AG08396 (cell line): ENCODE measurements around the gene CYB5RL.
"Not testable (repeated sequence)": the region's sequence is repeated elsewhere in the genome, so short reads cannot be mapped to it uniquely, and the experiment has no call there.

Experiments
- DNase-seq: peaks from one replicate; pipeline ENCODE4 v3.0.0; 2012; ENCODE audit warnings: low spot score, mixed read lengths

Gene CYB5RL

GRCh38 chr1:54225986-54226559 lies 26.2 kb upstream of the CYB5RL start:
- no peak for DNase-seq

DNA sequence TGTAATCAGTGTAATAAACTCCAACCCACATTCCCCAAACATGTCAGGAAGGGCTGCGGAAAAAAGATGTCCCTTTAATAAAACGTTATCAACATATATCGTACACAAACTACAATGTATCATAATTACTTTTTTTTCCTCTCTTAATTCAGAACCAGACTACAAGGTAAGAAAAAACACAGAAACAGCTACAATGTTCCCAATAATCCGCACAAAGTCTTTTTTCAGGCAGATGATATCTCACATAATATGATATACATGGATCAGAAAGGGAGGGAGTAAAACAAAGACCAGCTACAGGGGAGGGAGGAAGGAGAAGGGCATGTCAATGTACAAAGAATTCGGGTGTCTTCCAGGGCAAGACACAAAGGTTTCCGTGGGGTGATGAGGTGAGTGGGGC lies 25.5 kb upstream of the CYB5RL start:
- DNase-seq = no peak

DNA sequence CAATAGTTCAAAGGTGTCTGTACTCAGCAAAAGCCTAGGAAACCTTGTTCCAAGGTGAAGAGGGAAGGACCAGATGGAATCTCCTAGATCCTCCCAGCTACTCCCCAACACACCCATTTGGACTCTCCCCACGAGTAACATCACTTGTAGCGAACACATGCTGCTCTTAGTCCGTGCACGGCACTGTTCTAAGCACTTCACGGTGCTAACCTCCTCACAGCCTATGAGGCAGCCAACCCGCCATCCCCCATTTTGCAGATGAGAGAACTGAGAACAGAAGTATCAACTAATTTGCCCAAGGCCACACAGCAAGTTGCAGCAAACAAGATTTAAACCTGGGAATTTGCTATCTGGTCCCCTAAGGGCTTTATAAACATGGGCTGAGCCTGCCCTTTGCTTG lies 24.4 kb upstream of the CYB5RL start:
- no peak for DNase-seq

DNA sequence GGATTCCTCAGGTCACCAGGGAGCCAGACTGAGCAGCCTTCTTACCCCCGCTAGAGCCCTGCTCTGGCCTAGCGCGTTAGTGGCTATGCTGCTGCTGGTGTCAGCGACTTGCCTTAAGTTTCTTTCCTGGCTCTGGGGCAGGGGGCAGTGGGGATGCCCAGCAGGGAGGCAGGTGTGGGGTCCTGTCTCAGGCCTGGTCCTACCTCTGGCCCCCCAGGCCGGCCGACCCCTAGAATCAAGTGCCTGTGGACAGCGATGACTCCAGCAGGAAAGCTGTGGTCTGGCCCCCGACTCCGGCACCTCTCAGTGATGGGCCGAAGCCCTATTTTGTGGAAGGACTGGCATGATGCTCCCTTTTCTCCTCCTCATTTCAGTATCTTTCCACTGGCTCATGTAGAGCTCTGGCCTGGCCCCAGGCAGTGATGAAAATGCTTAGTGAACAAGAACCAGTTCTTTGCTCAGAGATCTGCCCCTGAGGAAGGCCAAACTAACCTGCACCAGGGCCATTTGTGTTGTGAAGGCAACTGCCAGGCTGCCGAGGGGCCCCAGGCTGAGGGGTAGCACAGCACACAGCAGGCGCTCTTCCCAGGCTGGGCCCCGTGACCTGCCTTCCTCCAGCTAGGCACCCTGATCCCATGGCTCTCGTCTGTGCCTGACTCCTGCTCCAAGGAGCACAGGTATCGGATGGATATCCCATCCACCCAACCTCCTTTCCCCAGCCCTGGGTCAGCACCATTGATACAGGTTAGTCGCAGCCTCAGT lies 23.8 kb upstream of the CYB5RL start:
- no peak for DNase-seq

DNA sequence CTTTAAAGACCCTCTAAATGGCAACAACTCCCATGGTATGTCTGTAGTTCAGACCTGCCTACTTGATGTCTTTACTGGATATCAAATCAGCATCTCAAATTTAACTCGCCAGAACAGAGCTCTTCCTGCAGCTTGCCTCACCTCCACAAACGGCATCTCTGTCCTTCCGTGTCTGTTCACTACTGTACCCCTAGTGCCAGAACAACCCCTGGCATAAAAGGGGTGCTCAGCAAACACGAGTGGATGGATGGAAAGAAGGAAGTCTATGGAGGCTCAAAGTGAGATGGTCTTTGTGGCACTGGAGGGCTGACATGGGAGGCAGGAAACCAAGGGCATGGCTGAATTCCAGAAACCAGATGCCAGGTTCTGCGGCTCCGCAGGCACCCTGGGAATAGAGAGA lies 22.9 kb upstream of the CYB5RL start:
- no peak for DNase-seq

GRCh38 chr1:54221867-54222484 lies 22.1 kb upstream of the CYB5RL start:
- DNase-seq = no peak

GRCh38 chr1:54221113-54221834 lies 21.4 kb upstream of the CYB5RL start:
- no peak for DNase-seq

DNA sequence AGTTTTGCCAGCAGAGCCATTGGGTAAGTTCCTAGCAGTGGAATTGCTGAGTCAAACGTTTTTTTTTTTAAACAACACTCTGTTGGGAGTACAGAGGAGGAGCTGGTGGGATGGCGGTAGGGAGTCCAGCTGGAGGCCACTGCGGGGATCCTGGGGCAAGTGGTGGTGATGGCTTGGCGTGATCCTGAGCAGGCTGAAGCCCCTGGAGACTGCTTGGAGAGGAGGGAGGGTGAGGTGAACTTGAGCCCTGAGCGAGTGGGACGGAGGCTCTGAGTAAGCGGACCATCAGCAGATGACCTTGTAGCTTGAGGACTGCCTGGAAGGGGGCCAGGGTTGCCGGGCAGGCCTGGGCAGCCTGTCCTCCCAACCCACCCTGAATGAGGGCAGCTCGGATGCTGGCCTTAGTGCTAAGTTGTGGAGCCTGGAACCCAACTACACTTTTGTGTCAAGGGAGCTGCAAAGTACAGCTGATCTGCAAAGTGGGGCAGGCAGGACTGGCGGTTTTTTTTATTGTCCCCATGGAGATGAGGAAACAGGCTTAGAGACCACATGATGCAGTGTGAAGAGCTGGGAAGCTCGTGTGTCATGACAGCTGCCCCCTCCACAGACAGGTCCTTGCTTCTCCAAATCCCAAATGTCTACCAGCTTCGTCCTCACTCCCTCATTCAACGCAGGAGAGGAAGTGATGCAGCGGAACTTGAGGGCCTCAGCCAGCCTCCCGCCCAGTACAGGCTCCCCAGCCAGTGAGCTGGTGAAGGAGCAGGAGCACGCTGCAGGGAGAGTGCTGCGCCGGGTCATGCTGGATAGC lies 20.4 kb upstream of the CYB5RL start:
- DNase-seq = peak; percentile 46

- no peak for DNase-seq
These were observed 19.8 kb upstream of the CYB5RL start for GRCh38 chr1:54219688-54220003.

GRCh38 chr1:54218883-54219687 lies 19.3 kb upstream of the CYB5RL start:
- no peak for DNase-seq

DNA sequence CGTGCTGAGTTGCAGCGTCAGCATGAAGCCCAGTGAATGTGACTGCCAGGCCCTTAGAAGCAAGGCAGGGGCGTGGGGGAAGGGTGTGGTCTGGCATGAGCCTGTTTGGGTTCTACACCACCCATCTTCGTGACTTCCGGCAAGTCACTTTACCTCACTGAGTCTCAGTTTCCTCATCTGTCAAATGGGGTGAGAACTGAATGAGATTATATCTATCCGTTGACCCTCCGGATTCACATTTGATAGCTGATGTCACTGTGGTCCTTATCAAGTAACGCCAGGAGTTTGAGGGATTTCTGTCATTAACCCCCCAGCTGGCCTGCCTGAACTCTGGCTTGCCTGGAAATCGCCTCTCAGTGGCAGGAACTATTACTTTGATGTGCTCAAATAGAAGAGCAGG lies 15.7 kb upstream of the CYB5RL start:
- DNase-seq = no peak

DNA sequence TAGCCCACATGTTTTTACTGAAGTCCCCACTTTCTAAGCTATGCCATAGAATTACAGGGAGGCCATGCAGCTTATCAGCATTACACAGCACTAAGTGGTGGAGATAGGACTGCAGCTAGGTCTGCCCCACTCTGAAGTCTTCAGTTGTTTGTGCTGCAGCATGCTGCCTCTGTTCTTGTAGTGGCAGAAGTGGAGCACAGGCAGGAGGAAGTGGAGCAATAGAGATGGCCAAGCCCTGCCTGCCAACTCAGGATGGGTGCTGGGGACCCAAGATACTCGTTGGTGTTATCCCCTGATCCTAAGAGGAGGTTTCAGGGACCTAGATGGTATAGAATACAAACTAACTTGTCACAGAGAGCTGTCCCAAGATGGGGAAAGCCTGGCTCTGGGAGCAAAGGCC lies 13.0 kb upstream of the CYB5RL start:
- DNase-seq = no peak

DNA sequence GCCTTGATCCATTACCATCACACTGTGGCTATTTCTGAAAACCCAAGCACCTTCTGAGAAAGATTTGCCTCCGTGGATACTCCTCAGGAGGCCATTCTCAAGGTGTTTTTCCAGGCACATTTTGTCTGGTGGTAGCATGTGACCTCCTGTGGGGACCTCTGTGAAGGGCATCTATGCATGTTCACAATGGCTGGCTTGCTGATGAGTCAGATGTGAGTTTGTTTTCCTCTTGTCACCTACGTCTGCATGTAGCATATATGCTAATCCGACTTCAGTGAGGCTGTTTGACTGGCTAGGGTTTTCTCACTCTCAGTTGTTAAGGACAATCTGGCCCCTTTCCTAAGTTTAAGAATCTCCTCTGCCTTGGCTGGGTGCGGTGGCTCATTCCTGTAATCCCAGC lies 8.1 kb upstream of the CYB5RL start:
- not testable (repeated sequence) for DNase-seq

DNA sequence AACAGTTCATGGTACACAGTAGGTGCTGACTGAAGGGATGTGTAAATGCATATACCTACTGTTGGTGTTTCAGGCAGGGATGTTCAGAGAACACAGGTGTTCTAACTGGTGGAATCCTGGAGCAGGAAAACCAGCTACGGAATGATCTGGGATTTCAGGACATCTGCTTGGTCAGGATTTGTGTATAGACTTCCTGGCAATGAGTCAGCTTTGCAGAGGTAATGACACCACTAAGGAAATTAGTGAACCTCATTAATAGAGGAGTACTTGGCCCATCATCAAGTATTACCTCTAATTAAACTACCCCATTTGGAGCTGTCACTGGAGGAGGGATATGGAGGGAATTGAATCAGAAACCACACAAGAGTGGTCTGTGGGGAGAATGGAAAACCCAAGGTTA lies 7.5 kb upstream of the CYB5RL start:
- DNase-seq = no peak

GRCh38 chr1:54204199-54204598 lies 4.4 kb upstream of the CYB5RL start:
- no peak for DNase-seq

- DNase-seq = peak; percentile 34
These were observed 728 bp upstream of the CYB5RL start for GRCh38 chr1:54200519-54200997.

GRCh38 chr1:54199151-54199764 lies 572 bp downstream of the CYB5RL start:
- no peak for DNase-seq

GRCh38 chr1:54193453-54193852 lies 6.4 kb downstream of the CYB5RL start:
- DNase-seq = no peak

DNA sequence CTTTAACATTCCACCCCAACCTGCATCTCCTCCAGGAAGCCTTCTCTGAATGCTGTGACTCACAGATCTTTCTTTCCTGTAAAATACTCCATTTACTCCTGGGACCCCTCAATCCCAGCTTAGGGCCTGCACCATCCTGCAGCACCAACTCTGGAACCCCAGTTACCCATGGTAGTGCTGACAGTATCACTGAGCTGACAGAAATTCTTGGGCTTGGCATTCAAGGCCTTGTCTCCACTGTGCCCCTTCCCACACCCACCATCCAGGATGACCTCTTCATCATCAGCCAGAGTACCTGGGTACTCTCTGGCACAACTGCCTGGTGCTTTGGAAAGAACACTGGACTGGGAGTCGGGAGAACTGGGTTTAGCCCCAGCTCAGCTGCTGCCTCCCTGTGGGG lies 8.3 kb downstream of the CYB5RL start:
- DNase-seq = no peak

DNA sequence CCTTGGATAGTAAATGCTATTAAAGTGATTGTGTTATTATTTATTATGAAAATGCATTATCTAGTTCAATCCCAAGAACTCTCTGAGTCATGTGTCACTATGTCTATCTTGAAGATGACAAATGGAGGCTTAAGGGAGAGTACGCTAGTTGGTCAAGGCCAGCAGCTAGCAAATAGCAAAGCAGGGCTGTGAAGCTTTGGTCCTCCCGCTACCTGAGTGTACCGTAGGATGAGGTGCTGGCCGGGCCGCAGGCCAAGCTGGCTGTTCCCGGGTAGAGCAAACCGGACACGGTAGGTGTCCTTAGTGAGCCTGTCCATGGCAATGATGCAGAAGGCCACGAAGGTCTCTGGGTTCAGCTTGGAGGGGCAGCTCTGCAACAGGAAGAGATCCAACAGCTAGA lies 9.3 kb downstream of the CYB5RL start:
- no peak for DNase-seq

GRCh38 chr1:54188291-54188690 lies 11.5 kb downstream of the CYB5RL start:
- DNase-seq = no peak
